Globus pallidus (tissue), 1 donor: Measurements from ENCODE around the gene PTPRG.

Experiments used
- DNase-seq: peaks from one replicate; pipeline ENCODE4 v3.0.0-alpha.2; 2015; ENCODE audit warnings: low spot score

PTPRG gene

GRCh38 chr3:61618871-61619270 is 57.5 kb downstream of the PTPRG start:
- DNase-seq, result no peak

DNA sequence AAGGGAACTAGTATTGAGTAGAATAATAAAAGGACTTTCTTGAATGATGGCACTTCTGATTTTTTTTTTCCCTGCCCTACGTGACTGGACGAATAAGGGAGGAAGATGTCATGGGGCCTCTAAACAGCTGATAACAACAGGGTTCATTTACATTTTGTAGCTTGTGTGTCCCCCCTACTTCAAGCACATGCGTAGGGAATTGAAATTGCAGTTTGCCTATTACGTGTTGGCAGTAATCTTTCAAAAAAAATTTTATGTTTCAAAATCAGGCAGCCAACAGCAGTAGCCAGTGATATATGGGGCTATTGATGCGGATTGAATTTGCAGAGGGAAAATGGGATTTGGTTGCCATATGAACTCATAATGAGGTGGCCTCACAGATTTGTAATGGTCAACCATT is 58.7 kb downstream of the PTPRG start:
- DNase-seq, result no peak

GRCh38 chr3:61624300-61624699 is 62.9 kb downstream of the PTPRG start:
- no peak for DNase-seq

DNA sequence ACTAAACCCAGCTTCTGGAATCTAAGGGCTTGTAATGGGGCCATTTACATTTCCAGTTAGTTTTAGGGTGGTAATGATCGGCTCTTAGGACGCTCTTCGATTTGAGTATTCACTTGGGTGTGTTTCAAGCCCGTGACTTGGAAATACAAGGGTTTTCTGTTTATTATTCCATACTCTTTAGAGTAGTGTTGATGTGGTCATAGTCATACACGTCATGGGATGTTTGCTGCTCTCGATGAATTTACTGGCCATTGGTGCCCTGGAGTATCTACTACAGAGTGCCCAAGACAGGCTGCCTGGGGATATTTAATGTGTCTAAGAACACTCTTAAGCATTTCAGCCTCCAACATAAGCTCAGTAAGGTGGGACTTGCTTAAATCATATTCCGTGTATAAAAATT is 64.1 kb downstream of the PTPRG start:
- DNase-seq, result no peak

DNA sequence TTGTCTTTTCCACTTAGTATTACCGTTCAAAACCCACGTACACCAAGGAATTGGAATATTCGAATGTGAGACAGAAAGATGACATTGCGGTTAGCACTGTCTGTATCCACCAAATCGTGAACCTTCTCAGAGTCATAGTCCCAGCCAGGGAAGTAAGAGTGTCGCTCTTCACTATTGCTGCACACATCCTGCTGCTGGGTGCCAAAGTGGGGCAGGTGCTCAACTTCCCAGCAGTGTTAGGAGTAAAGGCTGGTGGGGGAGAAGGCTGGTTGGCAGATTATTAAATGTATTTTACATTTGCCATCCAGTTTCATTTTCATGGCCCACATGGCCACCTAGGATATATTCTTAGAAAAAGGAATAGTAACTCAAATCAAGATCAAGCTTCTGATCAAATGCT is 65.1 kb downstream of the PTPRG start:
- DNase-seq, result no peak

DNA sequence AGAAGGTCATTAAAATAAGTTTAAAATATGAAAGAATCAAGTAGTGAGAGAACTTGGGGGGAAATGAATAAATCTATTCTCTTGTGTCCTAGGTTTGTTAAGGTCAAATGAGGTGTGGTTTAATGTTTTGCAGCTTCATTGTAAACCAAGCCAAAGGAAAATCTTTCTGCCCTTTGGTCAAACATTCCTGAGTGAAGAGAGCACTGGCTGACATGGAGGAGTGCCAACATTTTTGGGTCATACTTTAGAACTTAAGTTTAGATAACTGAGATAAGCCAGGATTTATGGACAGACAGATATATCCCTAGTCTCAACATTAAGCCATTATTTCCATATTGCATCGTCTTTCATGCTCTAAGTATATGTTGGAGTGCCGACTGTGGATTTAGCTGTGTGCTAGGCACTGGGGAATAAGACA is 66.4 kb downstream of the PTPRG start:
- DNase-seq, result no peak

GRCh38 chr3:61628636-61629035 is 67.3 kb downstream of the PTPRG start:
- DNase-seq, result no peak

DNA sequence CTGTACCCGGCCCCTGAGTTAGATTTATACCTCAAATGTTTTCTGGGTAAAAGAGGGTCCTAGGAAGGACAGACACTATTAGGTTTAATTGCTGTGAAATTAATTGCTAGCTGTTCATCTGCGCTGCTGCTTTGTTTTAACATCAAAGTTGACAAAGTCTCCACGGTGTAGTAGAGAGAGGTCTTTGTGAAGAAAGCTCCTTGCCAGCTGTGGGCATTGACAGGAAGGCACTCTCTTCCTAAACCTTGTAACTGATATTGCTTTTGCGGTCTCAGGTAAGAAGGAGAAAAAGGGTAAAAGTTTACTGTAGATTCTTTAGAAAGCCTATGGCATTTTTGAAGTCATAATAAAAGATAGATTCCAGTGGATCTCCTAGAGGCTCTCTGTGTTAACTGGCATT is 68.1 kb downstream of the PTPRG start:
- DNase-seq, result no peak

DNA sequence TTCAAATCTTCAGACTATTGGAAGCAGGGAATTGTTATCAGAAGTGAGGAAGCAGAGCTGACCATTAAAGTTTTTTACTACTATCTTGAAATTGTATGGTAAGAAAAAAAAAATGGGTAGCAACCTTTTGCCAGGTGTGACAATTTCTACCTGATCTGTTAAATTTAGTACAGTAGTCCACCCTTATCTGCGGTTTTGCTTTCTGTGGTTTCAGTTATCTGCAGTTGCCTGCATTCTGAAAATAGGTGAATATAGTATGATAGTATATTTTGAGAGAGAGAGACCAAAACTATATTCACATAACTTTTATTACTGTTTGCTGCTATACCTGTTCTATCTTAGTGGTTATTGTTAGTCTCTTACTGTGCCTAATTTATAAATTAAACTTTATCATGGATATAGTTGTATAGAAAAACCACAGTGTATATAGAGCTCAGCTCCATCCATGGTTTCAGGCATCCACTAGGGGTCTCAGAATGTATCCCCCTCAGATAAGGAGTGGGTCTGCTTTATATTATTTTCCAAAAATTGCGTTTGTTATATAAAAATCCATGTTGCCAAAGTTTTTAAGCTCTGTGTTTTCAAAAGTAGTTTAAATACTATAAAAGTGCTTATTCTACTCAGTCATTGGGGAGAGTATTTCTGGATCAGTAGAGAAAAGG is 69.9 kb downstream of the PTPRG start:
- DNase-seq, result no peak

GRCh38 chr3:61632568-61633175 is 71.3 kb downstream of the PTPRG start:
- no peak for DNase-seq

DNA sequence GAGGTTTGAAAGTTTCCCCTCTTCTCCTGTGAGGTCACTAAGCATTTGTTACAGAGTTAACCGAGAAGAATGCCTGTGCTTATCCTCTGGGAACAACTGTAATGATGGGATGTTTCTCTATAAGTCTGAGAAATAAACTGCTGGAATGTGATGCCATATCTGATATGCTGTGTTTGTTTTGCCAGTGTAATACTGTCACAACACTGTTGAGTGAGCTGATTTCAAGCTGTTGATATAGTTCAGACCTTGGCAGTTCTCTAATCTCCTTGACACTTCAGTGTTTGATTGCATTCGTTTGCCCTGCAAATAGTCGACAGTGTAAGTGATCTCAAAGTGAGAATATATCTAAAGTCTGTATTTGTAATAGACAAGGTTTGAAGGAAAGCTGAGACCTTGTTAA is 73.3 kb downstream of the PTPRG start:
- no peak for DNase-seq

GRCh38 chr3:61637088-61638051 is 76.0 kb downstream of the PTPRG start:
- DNase-seq, result no peak

DNA sequence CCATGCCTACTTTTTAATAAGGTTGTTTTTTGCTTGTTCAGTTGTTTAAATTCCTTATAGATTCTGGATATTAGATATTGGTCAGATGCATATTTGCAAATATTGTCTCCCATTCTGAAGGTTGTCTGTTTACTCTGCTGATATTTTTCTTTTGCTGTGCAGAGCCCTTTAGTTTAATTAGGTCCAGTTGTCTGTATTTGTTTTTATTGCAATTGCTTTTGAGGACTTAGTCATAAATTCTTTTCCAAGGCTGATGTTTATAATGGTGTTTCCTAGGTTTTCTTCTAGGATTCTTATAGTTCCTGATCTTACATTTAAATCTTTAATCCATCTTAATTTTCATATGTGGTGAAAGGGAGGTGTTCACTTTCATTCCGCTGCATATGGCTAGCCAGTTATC is 77.4 kb downstream of the PTPRG start:
- DNase-seq, result no peak

GRCh38 chr3:61639991-61640390 is 78.6 kb downstream of the PTPRG start:
- no peak for DNase-seq

DNA sequence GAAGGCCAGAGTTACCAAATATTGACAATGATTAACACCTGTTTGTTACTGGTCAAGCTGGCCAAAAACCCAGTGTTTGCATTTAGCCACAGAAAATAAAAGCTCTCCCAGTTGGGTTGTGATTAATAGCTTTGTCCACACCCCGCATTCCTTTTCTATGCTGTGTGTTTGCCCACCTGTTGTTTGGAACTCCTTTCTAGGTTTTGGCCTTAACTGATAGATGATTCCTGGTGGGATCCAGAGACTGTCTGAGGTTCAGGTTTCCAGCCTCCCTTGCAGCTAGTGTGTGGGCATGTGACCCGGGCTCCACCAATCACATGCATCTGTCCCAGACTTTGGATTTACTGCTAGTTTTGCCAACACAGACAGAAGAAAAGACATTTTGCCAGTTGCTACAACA is 83.8 kb downstream of the PTPRG start:
- DNase-seq, result no peak

DNA sequence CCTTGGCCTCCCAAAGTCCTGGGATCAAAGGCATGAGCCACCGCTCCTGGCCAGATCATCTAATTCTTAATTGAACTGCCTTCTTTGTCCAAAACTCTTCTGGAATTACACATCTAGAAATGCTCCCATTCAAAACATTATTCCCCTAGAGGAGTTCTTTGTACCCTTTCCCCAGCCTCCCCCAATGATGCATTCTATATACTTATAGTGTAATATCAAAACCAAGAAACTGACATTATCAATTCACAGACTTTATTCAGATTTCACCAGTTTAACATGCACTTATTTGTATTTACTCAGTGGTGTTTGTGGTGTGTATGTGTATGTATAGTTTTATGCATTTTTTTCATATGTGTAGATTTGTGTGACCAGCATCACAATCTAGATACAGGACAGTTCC is 85.0 kb downstream of the PTPRG start:
- DNase-seq, result no peak

GRCh38 chr3:61646851-61647525 is 85.6 kb downstream of the PTPRG start:
- DNase-seq, result no peak

- no peak for DNase-seq
Observed at GRCh38 chr3:61648481-61648880, 87.1 kb downstream of the PTPRG start.

GRCh38 chr3:61649381-61650170 is 88.2 kb downstream of the PTPRG start:
- DNase-seq, result no peak

DNA sequence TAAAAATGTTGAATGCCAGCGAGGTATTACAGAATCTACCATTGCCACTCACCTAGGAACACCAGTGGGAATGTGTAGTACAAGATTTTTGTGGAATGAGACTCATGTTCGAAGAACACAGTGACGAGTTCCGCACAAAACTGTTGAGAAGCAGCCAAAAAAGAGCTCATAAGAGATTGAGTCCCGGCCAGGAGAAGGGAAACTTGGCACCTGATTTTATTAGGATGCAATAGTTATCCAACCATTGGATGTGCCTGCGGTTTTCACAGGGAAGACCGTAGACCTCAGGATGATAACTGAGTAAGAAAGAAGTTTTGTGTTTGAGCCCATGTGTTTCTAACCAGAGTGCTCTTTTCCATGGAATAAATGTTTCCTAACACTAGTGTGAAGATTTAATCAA is 88.9 kb downstream of the PTPRG start:
- DNase-seq, result no peak

DNA sequence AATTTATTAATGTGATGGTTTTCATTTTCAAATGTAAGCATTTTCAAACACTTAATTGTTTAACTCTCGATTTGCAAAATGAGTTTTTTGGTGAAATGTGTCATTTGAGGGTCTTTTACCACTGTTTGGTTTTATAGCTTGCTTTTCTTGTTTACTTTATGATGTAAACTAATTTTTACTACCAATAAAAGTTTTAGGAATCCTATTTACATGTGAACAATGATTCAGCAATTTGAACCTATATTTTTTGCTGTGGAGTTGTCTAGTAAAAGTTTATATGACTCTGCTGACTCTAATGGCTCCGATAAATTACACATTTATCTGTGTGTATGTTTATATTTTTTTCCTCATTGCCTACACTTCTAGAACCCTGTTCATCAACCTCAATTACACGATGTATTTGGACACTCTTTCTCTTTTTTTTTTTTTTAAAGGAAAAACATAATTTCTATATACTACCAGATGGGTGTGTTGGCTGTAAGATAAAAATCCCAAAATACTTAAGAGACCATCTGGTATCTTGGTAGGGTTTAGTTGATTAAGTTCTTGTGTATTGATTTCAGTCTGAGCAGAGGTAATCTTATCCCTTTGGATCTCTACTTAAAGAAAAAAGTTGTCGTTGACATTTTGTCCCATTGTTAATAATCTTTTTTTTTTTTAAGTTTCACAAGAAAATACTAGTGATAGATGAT is 89.5 kb downstream of the PTPRG start:
- no peak for DNase-seq
